ENCODE data around the gene FOXA3. TPM values are rescaled to one million over a fixed set of nuclear protein-coding genes. Genes with fewer than 3 reads are reported as not detected.

FOXA3 gene
- not detected in 2 replicates for total RNA-seq

DNA sequence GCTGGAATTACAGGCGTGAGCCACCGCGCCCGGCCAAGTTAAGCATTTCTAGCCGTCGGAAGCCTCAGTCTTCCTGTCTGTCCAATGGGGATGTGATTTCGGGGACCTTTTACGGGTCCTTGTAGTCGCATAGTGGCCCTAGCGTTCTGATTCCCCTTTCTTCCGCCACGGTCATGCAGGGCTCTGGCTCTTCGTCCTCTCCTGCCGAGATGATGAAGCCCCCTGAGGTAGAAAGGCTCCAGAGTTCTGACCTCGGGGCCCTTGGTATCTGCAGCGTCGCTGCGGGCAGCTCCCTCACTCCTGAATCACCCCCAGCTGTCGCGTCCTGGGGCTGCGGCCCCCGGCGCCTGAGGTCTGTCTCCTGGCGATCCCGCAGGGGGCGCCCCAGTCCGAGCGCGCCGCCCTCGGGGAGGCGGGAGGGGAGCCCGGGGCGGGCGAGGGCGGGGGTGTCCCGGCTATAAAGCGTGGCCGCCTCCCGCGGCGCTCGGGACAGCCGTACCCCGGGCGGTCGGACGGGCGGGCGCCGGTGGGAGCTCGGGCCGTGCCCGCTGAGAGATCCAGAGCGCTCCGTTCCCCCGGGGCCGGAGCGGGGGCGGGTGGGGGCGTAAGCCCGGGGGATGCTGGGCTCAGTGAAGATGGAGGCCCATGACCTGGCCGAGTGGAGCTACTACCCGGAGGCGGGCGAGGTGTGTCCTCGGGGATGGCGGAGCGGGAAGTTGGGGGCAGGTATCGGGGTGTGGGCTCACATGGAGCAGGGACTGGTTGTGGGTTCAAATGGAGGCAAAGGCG lies at the start of gene FOXA3:
Gene FOXA3 (plus strand): TSS at position 487 of the 789 bp plus-strand sequence. CDS start 131 bp downstream, at position 618.

DNA sequence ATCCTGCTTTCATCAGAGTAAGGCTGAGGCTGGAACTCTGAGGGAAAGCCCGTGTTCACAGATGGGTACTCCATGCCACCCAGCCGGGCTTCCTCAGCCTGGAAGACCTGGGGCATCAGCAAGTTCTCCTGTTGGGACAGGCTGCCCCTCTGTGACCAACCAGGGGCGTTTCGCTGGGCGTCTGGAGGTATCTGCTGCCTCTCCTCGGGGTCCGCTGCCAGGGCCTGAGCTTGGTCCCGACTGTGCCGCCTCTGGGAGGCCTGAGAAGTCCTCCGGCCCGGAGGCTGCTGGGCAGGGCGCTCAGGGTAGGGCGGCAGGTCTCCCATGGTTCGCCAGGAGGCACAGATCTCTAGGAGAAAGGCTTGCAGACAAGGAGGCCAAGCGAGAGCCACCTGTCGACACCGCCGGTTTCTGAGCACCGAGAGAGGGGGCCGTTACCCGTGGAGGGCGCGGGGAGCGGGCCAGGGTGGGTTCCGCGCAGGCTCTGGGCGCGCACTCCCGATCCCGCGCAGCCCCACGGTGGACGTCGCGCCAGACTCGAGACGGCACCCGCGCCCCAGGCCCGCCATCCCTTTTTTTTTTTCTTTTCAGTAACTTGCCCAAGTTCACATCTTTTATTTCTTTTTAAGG lies 49.2 kb upstream of the FOXA3 start, which contains the start of gene RSPH6A:
Gene RSPH6A (minus strand): TSS at position 458 of the 630 bp plus-strand sequence. CDS start 132 bp downstream, at position 326.

DNA sequence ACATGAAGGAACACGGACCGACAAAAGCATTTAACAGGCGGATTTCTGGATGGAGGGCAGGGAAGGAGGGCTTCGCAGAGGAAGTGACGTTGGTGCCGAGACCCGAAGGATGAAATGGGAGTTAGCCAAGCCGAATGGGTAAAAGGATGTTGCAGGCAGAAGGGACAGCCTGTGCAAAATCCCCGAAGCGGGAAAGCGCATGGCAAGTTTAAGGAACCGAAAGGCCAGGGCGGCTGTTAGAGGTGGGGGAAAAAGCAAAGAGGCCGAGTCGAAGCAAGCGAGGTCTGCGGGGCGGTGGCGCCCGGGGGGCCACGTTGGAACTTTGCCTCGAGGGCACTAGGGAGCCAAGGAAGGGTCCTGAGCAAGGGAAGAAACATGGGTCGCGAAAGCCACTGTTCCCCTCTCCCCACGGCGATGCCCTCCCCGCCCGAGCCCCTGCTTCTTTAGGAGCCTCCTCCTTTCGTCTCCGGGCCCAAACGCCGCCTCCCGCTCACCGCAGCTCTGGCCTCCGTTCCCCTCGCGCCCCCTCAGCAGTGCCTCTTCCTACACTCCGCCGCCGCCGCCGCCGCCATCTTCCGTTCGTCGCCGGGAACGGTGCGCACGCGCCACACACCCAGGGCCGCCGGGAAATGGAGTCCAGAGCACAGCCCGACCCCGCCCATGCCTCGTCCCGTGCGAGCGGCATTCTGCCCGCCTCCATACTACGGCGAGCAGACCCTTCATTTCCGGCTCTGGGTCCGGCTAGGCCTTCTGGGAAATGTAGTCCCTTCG lies 1.4 kb upstream of the FOXA3 start, which contains the start of gene SYMPK:
Gene SYMPK (minus strand): TSS at position 584 of the 771 bp plus-strand sequence. CDS start 8,652 bp downstream, outside the sequence.

DNA sequence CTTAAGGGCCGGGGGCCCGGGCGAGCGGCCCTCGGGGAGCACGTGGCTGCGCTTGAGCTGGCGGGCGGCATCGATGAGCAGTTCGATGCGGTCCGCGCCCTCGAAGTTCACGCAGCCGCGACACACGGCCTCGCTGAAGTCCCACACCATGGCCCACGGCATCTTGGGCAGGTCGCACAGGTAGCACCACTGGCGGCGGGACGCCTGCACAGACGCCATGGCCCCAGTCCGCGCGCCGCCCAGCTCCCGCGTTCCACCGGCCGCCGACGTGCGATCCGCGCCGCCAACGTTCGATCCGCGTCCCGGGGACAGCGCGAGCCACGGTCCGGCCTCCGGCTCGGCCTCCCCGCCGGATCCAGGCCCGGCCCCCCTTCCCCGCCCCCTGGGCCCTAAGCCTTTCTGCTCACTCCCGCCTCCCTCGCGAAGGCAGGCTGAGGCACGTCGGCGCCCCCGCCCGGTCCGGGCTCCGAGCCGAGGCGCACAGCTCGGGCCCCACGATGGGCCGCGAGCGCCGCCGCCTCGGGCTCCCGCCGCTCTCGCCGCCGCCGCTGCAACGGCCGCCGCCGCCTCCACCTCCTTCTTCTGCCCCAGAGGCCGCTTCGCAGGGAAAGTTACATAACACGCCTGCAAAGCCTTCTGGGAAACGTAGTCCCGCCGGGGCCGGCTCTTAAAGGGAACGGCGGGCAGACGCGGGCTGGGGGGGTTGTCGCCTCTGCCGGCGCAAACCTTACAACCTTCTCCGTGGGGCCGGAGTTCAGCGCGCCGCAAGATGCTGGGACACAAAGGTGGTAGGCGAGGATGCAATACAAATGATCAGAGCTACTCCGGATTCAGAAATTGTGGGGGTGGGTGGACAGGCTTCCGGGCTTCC lies 21.7 kb downstream of the FOXA3 start, which contains the start of gene IRF2BP1:
Gene IRF2BP1 (minus strand): TSS at position 586 of the 871 bp plus-strand sequence. CDS start 367 bp downstream, at position 219.

DNA sequence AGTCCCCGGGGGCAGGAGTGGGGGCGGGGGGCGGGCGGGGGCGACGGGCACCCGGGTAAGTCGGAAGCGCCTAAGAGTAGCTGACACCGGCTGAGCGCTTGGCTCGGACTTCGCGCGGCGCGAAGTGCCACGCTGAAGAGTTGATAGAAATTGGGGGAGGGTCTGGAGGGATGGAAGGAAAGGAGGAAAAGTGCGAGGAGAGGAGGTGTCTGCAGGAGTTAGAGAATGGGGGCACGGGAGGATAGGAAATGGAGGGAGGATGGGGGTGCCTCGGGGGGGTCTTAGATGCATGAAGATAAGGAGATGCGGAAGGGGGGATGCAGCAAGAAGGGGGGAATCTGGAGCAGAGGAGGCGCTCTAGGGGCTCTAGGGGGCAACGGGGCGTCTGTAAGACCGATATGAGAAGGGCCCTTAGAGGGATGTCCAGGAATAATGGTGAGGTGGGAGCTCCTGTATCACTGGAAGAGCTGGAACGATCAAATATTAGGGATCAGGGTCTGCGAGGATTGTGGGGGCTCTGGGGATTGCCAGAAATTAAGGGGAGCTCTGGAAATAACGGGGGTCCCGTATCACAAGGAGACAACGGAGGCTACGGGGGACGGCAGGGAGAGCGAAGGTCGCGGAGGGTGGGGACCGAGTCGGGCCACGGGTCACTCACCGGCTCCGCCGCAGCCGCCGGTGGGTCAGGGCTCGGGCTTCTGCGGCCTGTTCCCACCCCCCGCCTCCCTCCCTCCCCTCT lies 38.0 kb downstream of the FOXA3 start, which contains the start of gene MYPOP:
Gene MYPOP (minus strand): TSS at position 702 of the 739 bp plus-strand sequence. CDS start 840 bp downstream, outside the sequence.

DNA sequence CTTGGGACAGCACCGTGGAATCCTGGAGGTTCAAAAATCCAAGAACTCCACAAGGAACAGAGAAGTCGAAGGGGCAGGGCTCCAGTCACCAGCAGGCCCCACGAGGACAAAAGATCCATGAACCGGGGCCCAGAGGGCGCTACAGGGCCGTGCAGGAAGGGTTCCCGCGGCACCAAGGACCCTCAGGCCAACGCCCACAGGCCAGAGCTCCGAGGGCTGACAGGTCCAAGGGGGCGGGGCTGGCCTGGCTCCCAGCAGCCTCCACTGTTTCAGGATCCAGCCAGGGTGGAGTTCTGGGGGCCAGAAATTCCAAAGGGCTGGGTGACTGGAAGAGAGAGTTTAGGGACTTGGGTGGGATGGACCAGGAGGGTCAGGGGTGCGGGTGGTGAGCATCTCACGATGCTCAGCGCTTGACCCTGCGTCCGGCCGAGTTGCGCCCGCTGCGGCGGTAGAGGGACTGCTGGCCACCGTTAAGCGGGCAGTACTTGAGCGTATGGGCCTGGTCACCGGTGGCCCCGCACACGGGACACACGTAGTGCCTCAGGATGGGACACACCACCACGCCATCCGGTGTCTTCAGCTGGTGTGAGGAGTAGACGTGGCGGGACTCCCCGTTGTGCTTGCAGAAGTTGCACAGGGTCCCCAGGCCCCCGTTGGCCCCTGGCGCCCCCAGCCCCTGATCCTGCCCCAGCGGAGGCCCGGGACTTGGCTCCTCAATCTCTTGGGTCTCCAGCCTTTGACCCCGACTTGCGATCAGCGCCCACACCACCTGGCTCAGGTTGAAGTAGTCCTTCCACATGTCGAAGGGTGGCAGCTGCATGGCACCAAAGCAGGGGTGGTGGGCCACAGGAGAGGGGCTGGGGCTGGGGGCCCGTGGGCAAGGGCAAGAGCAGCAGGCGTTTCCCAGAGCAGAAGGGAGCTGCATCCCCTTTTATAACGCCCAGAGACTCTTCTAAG lies 50.0 kb downstream of the FOXA3 start, which contains the start of gene NANOS2:
Gene NANOS2 (minus strand): TSS at position 905 of the 957 bp plus-strand sequence. CDS start 85 bp downstream, at position 820.

Other genes starting within 250 kb of the FOXA3 start
- 18.3 and 18.9 TPM in 2 replicates for gene EML2, start 224.9 kb upstream of the FOXA3 start, total RNA-seq
- not detected in 2 replicates for gene GIPR, start 196.1 kb upstream of the FOXA3 start, total RNA-seq
- 409 and 447 TPM in 2 replicates for gene SNRPD2, start 172.4 kb upstream of the FOXA3 start, total RNA-seq
- gene QPCTL, start 171.7 kb upstream of the FOXA3 start, total RNA-seq, result 14.6 and 17.1 TPM in 2 replicates
- gene FBXO46, start 133.4 kb upstream of the FOXA3 start, total RNA-seq, result 7.7 and 9.8 TPM in 2 replicates
- not detected in 2 replicates for gene MEIOSIN, start 130.9 kb upstream of the FOXA3 start, total RNA-seq
- gene SIX5, start 95.1 kb upstream of the FOXA3 start, total RNA-seq, result 8.6 and 9.2 TPM in 2 replicates
- gene DMPK, start 81.8 kb upstream of the FOXA3 start, total RNA-seq, result 8.5 and 11.2 TPM in 2 replicates
- 32.8 and 33.2 TPM in 2 replicates for gene DMWD, start 71.5 kb upstream of the FOXA3 start, total RNA-seq
- gene RSPH6A, start 49.0 kb upstream of the FOXA3 start, total RNA-seq, result not detected in 2 replicates
- 47.0 and 48.7 TPM in 2 replicates for gene SYMPK, start 1.2 kb upstream of the FOXA3 start, total RNA-seq
- gene IRF2BP1, start 21.8 kb downstream of the FOXA3 start, total RNA-seq, result 22.0 and 22.6 TPM in 2 replicates
- gene MYPOP, start 38.3 kb downstream of the FOXA3 start, total RNA-seq, result 1.4 and 3.1 TPM in 2 replicates
- not detected in 2 replicates for gene NANOS2, start 50.5 kb downstream of the FOXA3 start, total RNA-seq
- gene NOVA2, start 109.5 kb downstream of the FOXA3 start, total RNA-seq, result 9.7 and 10.4 TPM in 2 replicates
- 10.4 and 12.1 TPM in 2 replicates for gene CCDC61, start 131.1 kb downstream of the FOXA3 start, total RNA-seq
- gene PGLYRP1, start 158.7 kb downstream of the FOXA3 start, total RNA-seq, result not detected in 2 replicates
- not detected in 2 replicates for gene IGFL4, start 176.7 kb downstream of the FOXA3 start, total RNA-seq